ENCODE results near the gene ZNRF2. TPM values are rescaled to one million over a fixed set of nuclear protein-coding genes. Genes with fewer than 3 reads are reported as not detected.

ZNRF2 gene
- total and polyA plus RNA-seq, 2 of the 4 experiments (the other 2 are of a cell fraction), result 0.31 to 0.54 TPM

- Histone ChIP-seq H3K9me1 (ENCODE audit: insufficient read depth, low read length) (no peaks in the 10 kb centered on the region), H2BK20ac (ENCODE audit: low read depth, low read length) (no peak overlapping the region), H4K5ac (ENCODE audit: low read depth, low read length) (no peak overlapping the region), H3K27ac (ENCODE audit: insufficient read depth, low read length) (no peak overlapping the region), H4K91ac (ENCODE audit: insufficient read depth, low read depth, low read length) (no peak overlapping the region), H3K56ac (ENCODE audit: extremely low read depth, insufficient read depth, low read length) (no peak overlapping the region), H2BK120ac (ENCODE audit: low read depth, low read length) (no peak overlapping the region), H3K18ac (ENCODE audit: low read depth, low read length) (no peak overlapping the region), H2AK5ac (ENCODE audit: low read depth, low read length) (no peak overlapping the region), H4K8ac (ENCODE audit: low read depth in 2 of 2, low read length in 2 of 2) (no peak overlapping the region), H3K36me3 (ENCODE audit: control insufficient read depth, insufficient read depth, low read length) (no peaks in the 10 kb centered on the region), H3K4ac (ENCODE audit: low read depth, low read length) (no peak overlapping the region), H2AK9ac (replicated peaks; ENCODE audit: low read depth, low read length, poor library complexity) (no peak overlapping the region), H3K79me1 (ENCODE audit: low read depth in 1 of 2, low read length in 2 of 2) (no peaks in the 10 kb centered on the region), H3K14ac (replicated peaks; ENCODE audit: low read depth, low read length) (no peak overlapping the region), H4K20me1 (ENCODE audit: insufficient read depth, low read length) (no peaks in the 10 kb centered on the region), H3K4me3 (ENCODE audit: insufficient read depth, low read depth, low read length) (no peak overlapping the region), H3K9me3 (ENCODE audit: control insufficient read depth, insufficient read depth, low read length) (no peaks in the 10 kb centered on the region), H2BK15ac (ENCODE audit: low read depth, low read length) (no peak overlapping the region), H2BK5ac (ENCODE audit: low read depth, low read length, poor library complexity, severe bottlenecking) (no peak overlapping the region), H3K23ac (ENCODE audit: low read depth, low read length) (no peak overlapping the region), H3K27me3 (ENCODE audit: control insufficient read depth, insufficient read depth, low read length) (peaks cover 19% of the 10 kb centered on the region), H3K4me1 (ENCODE audit: control insufficient read depth, insufficient read depth, low read length) (no peaks in the 10 kb centered on the region), H2AFZ (replicated peaks; ENCODE audit: low read length, poor library complexity) (no peak overlapping the region), H3K4me2 (ENCODE audit: low read depth, low read length) (no peak overlapping the region), H3K9ac (ENCODE audit: low read depth, low read length) (no peak overlapping the region)
- BruUV-seq (replicated peaks), result no TSS peak
- no peak for DNase-seq
- intact Hi-C loops (cut with micrococcal nuclease), result no loop called here
- ATAC-seq (ENCODE audit: low read depth), result no peak
- POLR2A ChIA-PET (ENCODE audit: unreplicated experiment), result no interaction called here
- TF ChIP-seq RFX5 (IDR thresholded peaks at IDR 0.05; ENCODE audit: low read depth, low read length) (no peak), CHD1 (IDR thresholded peaks at IDR 0.05; ENCODE audit: low read depth, low read length) (no peak), ELK1 (IDR thresholded peaks at IDR 0.05; ENCODE audit: borderline replicate concordance, low read depth, low read length) (no peak), FOS (IDR thresholded peaks at IDR 0.05; ENCODE audit: low read depth, low read length) (no peak)
- CTCF ChIA-PET, result no interaction called here
- dilution Hi-C loops (cut with HindIII; ENCODE audit: low sequenced_read_pairs, unreplicated experiment), result no loop called here
- no CpG with 5 or more reads among the region's 5 CpGs for WGBS, 2 experiments (ENCODE audit: extremely low coverage in 2 of 2, insufficient read length in 1 of 2)
- in situ Hi-C loops (cut with MboI; ENCODE audit: low sequenced_read_pairs), result no loop called here
Observed at GRCh38 chr7:30244340-30244739, 40.1 kb upstream of the ZNRF2 start.

Measured in IMR-90 (cell line).